Mucosa of rectum (tissue), 2 donors: ENCODE data around the gene TRIM5.
"Not testable (repeated sequence)": the region's sequence is repeated elsewhere in the genome, so short reads cannot be mapped to it uniquely, and the experiment has no call there.

Experiments used
- H3K27ac ChIP-seq, 2 donors: one replicate each; pipeline ENCODE4 v1.7.0; 2013; ENCODE audit warnings: inconsistent platforms in 2 of 2, low read depth in 2 of 2, low read length in 2 of 2
- H3K27me3 ChIP-seq, 2 donors: one replicate each; pipeline ENCODE4 v1.7.0; 2013; ENCODE audit warnings: low read length in 2 of 2; ENCODE audit not compliant: control insufficient read depth in 2 of 2, insufficient read depth in 2 of 2
- H3K36me3 ChIP-seq, 2 donors: one replicate each; pipeline ENCODE4 v1.7.0; 2013; ENCODE audit warnings: low read length in 2 of 2; ENCODE audit not compliant: control insufficient read depth in 2 of 2, insufficient read depth in 2 of 2
- H3K4me1 ChIP-seq, 2 donors: one replicate each; pipeline ENCODE4 v1.7.0; 2013; ENCODE audit warnings: low read length in 2 of 2, mild to moderate bottlenecking in 1 of 2; ENCODE audit not compliant: control insufficient read depth in 2 of 2, insufficient read depth in 2 of 2
- H3K4me3 ChIP-seq, 2 donors: one replicate each; pipeline ENCODE4 v1.7.0; 2013; ENCODE audit warnings: low read length in 2 of 2
- H3K9ac ChIP-seq, 2 donors: one replicate each; pipeline ENCODE4 v1.7.0; 2013; ENCODE audit warnings: low read length in 2 of 2, low read depth in 1 of 2, mild to moderate bottlenecking in 1 of 2
- H3K9me3 ChIP-seq, 2 donors: one replicate each; pipeline ENCODE4 v1.7.0; 2013; ENCODE audit warnings: low read length in 2 of 2; ENCODE audit not compliant: control insufficient read depth in 2 of 2
- donor health status: healthy.
- donor health status: Normal muscosa, but diverticular disease.

Gene TRIM5

DNA sequence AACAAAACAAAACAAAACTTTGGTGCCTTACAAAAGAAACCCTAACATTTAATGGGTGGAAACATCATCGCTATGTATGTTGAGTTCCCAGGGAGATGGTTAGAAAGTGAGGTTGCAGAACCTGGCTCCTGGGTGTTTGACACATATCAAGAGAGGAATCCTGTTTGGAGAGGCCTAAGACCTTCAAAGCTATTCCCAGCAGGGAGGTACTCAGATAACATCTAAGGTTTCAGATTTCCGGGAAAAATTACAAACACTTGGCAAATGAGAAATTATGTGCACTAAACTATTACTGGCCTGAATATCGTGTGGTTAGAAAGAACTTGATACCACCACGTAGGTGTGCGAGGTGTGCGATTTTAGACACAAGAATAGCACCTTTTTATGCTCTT, 18.5 kb downstream of the TRIM5 start:
- Histone ChIP-seq H3K9ac (no peak overlapping the region), H3K36me3 (peaks cover 20 to 21% of the 10 kb centered on the region in 2 donors), H3K27ac (no peak overlapping the region), H3K4me1 (no peaks in the 10 kb centered on the region), H3K27me3 (no peaks in the 10 kb centered on the region), H3K4me3 (no peak overlapping the region), H3K9me3 (no peaks in the 10 kb centered on the region)

DNA sequence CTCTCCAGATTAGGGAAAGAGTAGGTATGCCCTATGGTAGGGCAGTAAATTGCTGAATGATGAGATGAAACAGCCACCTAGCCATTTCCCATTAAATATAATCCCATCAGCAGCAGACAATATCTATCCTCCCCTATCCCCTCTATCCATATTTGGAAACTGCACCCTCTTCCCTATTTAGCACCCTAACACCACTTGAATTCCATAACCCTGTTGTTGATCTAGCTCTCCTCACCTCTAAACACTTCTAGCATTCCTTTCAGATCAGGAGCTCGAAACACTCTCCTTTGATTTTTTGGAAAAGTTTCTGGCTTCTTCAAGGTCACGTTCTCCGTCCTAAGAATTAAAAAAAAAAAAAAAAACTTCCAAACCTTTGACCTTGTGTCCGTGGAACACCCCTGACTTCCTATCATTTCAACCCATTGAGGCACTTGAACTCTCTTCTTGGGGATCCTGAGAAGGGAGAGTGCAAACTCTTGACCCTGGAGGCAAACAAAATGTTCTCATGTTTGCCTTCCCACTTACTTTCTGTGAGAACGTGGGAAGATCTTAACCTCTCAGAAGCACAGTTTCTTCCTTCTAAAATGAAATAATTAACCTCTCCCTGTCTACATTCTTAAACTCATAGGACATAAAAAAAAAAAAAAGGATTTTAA, 19.0 kb downstream of the TRIM5 start:
- Histone ChIP-seq H3K36me3 (peaks cover 19 to 21% of the 10 kb centered on the region in 2 donors), H3K27ac (no peak overlapping the region), H3K4me1 (no peaks in the 10 kb centered on the region), H3K9ac (no peak overlapping the region), H3K4me3 (no peak overlapping the region), H3K27me3 (no peaks in the 10 kb centered on the region), H3K9me3 (no peaks in the 10 kb centered on the region)

DNA sequence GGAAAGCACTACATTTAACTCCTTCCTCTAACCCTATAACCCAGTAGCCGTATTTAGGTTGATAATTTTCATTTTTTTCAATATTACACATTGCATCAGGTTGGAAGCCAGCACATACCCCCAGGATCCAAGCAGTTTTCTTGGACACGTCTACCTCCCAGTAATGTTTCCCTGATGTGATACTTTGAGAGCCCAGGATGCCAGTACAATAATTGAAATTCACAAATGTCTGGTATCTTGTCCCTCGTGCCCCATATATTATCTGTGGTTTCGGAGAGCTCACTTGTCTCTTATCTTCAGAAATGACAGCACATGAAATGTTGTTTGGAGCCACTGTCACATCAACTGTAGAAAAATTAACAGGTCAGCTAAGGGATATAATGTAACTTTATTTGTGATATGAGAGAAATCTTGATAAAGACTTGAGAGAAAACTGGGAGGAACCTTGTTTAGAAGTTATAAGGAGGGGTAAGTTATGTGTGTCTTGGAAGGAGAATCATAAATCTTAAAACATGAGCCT, 19.8 kb downstream of the TRIM5 start:
- H3K4me3 ChIP-seq, result no peak overlapping the region
- H3K9me3 ChIP-seq, result no peaks in the 10 kb centered on the region
- no peak overlapping the region for H3K27ac ChIP-seq
- peaks cover 14 to 17% of the 10 kb centered on the region in 2 donors for H3K36me3 ChIP-seq
- no peaks in the 10 kb centered on the region for H3K4me1 ChIP-seq
- H3K27me3 ChIP-seq, result no peaks in the 10 kb centered on the region
- no peak overlapping the region for H3K9ac ChIP-seq

DNA sequence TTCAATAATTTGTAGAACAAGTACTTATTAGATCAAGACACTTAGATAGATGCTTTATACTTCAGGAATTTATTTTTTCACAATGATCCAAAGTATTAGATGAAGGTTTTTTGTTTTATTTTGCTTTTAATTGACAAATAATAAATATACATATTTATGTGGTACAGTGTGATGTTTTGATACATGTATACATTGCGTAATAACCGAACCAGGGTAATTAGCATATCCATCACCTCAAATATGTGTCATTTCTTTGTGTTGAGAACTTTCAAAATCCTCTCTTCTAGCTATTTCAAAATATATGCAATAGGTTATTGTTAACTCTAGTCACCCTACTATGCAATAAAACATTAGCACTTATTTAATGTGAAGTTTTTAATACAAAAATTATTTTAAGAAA, 21.4 kb downstream of the TRIM5 start:
- H3K4me3 ChIP-seq, result no peak overlapping the region
- H3K4me1 ChIP-seq, result no peaks in the 10 kb centered on the region
- no peak overlapping the region for H3K27ac ChIP-seq
- H3K9ac ChIP-seq, result no peak overlapping the region
- no peaks in the 10 kb centered on the region for H3K27me3 ChIP-seq
- H3K9me3 ChIP-seq, result no peaks in the 10 kb centered on the region
- peaks cover 13 to 14% of the 10 kb centered on the region in 2 donors for H3K36me3 ChIP-seq

DNA sequence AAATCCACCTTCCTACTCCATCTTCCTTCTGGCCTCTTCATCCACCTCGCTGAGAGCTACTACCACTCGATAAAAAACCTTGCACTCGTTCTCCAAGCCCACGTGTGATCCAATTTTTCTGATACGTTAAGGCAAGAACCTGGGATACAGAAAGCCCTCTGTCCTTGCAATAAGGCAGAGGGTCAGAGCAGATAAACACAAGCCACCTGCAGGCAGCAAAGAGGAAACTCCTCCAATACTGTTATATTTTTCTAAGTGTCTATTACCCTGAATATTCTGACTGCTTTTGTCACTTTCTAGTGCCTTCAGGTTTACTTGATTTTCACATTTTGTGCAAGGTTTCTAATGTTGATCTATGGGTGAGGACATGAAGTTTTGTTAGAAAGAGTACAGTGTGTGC, 26.6 kb downstream of the TRIM5 start:
- Histone ChIP-seq H3K27ac (no peak overlapping the region), H3K9ac (no peak overlapping the region), H3K4me3 (no peak overlapping the region), H3K9me3 (no peaks in the 10 kb centered on the region), H3K27me3 (no peaks in the 10 kb centered on the region), H3K4me1 (no peaks in the 10 kb centered on the region), H3K36me3 (peaks cover under 1 to 2% of the 10 kb centered on the region in 2 donors)

DNA sequence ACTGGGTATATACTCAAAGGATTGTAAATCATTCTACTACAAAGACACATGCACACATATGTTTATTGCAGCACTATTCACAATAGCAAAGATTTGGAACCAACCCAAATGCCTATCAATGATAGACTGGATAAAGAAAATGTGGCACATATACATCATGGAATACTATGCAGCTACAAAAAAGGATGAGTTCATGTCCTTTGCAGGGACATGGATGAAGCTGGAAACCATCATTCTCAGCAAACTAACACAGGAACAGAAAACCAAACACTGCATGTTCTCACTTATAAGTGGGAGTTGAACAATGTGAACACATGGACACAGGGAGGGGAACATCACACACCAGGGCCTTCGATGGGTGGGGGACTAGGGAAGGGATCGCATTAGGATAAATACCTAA, 27.9 kb downstream of the TRIM5 start:
- not testable (repeated sequence) for H3K9ac ChIP-seq, H3K4me3 ChIP-seq, H3K27ac ChIP-seq, H3K4me1 ChIP-seq, H3K9me3 ChIP-seq, H3K27me3 ChIP-seq, H3K36me3 ChIP-seq

DNA sequence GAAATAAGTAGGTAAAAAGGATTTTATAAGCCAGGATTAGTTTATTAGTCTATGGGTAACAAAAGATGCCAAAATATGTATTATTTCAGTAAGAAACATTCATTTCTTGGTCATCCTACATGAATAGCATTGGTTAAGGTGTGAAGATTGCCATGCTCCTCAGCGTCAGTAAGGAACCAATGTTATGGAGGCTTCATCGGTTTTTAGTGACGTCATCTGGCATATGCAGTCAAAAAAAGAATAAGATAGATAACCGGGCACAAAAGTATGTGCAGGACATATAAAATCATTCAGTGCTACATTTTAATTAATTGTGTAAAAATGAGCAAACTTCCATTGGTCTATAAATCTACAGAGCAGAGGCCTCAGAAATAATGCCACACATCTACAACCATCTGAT, 29.4 kb downstream of the TRIM5 start:
- no peaks in the 10 kb centered on the region for H3K36me3 ChIP-seq
- H3K27ac ChIP-seq, result no peak overlapping the region
- no peak overlapping the region for H3K9ac ChIP-seq
- no peaks in the 10 kb centered on the region for H3K27me3 ChIP-seq
- no peaks in the 10 kb centered on the region for H3K9me3 ChIP-seq
- H3K4me1 ChIP-seq, result no peaks in the 10 kb centered on the region
- H3K4me3 ChIP-seq, result no peak overlapping the region

DNA sequence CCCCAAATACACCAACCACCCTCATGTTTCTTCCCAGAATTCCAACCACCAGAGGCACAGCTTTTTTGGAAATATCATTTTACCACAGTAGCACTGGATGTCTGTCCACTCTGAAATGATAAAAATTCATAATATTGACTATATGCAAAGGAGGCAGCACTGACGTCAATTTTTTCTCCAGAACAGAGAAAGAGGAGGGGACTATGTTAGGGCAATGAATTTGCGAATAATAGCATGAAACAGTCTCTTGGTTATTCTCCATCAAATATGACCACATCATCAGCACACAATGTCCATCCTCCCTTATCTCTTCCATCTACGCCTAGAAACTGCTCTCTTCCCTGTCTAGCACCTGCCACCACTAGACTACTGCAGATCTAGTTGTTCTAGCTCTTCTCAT, 38.7 kb downstream of the TRIM5 start:
- H3K27me3 ChIP-seq, result no peaks in the 10 kb centered on the region
- H3K36me3 ChIP-seq, result peaks cover 14 to 17% of the 10 kb centered on the region in 2 donors
- no peaks in the 10 kb centered on the region for H3K9me3 ChIP-seq
- H3K9ac ChIP-seq, result no peak overlapping the region
- no peak overlapping the region for H3K4me3 ChIP-seq
- H3K4me1 ChIP-seq, result no peaks in the 10 kb centered on the region
- H3K27ac ChIP-seq, result no peak overlapping the region

DNA sequence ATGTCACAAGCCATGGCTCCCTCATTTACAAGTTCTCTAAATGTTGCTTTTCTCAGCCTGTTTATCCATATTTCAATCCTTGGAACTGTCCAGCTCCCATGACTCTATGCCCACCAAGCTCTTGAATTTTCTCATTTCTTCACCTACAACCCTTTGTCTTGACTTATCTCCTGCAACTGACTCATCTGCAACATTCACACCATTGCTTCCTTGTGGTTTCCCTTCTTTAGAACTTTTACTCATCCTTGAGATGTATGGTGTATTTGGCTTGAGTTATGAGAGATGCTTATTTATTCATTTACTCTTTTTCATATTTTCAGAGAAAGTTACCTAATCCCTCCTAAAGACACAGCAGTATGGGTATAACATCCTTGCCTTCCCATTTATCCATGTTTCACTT, 41.3 kb downstream of the TRIM5 start:
- Histone ChIP-seq H3K4me1 (no peaks in the 10 kb centered on the region), H3K27me3 (no peaks in the 10 kb centered on the region), H3K9me3 (no peaks in the 10 kb centered on the region), H3K9ac (no peak overlapping the region), H3K4me3 (no peak overlapping the region), H3K36me3 (peaks cover 14 to 17% of the 10 kb centered on the region in 2 donors), H3K27ac (no peak overlapping the region)

DNA sequence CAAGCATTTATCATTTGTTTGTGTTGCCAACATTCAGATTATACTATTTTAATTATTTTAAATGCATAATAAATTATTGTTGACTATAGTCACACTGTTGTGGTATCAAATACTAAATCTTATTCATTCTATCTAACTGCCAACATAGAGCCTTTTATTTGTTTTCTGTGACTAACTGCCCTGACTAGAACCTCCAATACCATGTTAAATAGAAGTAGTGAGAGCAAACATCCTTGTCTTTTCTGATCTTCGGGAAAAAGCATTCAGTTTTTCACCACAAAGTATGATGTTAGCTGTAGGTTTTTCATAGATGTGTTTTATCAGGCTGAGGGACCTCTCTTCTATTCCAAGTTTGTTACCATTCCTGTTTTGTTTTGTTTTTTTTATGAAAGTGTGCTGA, 44.9 kb downstream of the TRIM5 start:
- Histone ChIP-seq H3K4me1 (no peaks in the 10 kb centered on the region), H3K9ac (no peak overlapping the region), H3K9me3 (no peaks in the 10 kb centered on the region), H3K27me3 (no peaks in the 10 kb centered on the region), H3K4me3 (no peak overlapping the region), H3K36me3 (peaks cover 17 to 18% of the 10 kb centered on the region in 2 donors), H3K27ac (no peak overlapping the region)
